Liver (tissue), 3 donors: ENCODE results near the gene CCND1.

ENCODE experiments used
- ATF3 ChIP-seq: IDR thresholded peaks from 2 replicates; pipeline ENCODE4 v1.6.1; 2016; ENCODE audit warnings: antibody characterized with exemption
- CTCF ChIP-seq: fragments of 150-350 bp; IDR thresholded peaks from 2 replicates; pipeline ENCODE4 v1.5.1; 2017; ENCODE audit warnings: improper control_type of control experiment, low read depth, low read length; ENCODE audit not compliant: missing input control
- GABPA ChIP-seq, 2 donors: IDR thresholded peaks in 1 of 2; conservative IDR thresholded peaks in 1 of 2; 2 replicates each; pipeline ENCODE4 v1.6.1; 2016; ENCODE audit warnings: antibody characterized with exemption in 2 of 2, mild to moderate bottlenecking in 1 of 2, moderate library complexity in 1 of 2
- JUND ChIP-seq, 2 donors: IDR thresholded peaks; 2 replicates each; pipeline ENCODE4 v1.6.1; 2016; ENCODE audit warnings: antibody characterized with exemption in 2 of 2
- MAX ChIP-seq: IDR thresholded peaks from 2 replicates; pipeline ENCODE4 v1.6.1; 2016; ENCODE audit warnings: antibody characterized with exemption
- REST ChIP-seq: IDR thresholded peaks from 2 replicates; pipeline ENCODE4 v1.6.1; 2016; ENCODE audit warnings: antibody characterized with exemption, mild to moderate bottlenecking
- RXRA ChIP-seq, 2 donors: IDR thresholded peaks; 2 replicates each; pipeline ENCODE4 v1.6.1; 2017 to 2018; ENCODE audit warnings: antibody characterized with exemption in 2 of 2, mild to moderate bottlenecking in 1 of 2
- SP1 ChIP-seq: IDR thresholded peaks from 2 replicates; pipeline ENCODE4 v1.6.1; 2018; ENCODE audit warnings: antibody characterized with exemption, mild to moderate bottlenecking
- TAF1 ChIP-seq: conservative IDR thresholded peaks from 2 replicates; pipeline ENCODE4 v1.6.1; 2016; ENCODE audit warnings: antibody characterized with exemption, mild to moderate bottlenecking
- donor health status: healthy.
- donor health status: healthy.

- TF ChIP-seq CTCF: no peak
- no peak for TF ChIP-seq RXRA (IDR thresholded peaks at IDR 0.05)
- no peak for TF ChIP-seq GABPA (IDR thresholded peaks at IDR 0.05 in 1 of 2, conservative IDR thresholded peaks at IDR 0.05 in 1 of 2)
- no peak for TF ChIP-seq SP1
- TF ChIP-seq TAF1: no peak
- no peak for TF ChIP-seq ATF3
- no peak for TF ChIP-seq REST
- no peak for TF ChIP-seq JUND (IDR thresholded peaks at IDR 0.05)
- no peak for TF ChIP-seq MAX
These were observed 58.3 kb downstream of the CCND1 start for GRCh38 chr11:69699213-69699612.
